Coronary artery (tissue), 2 donors: Measurements from ENCODE around the gene CTTNBP2.

Source experiments
- DNase-seq: peaks from one replicate; pipeline ENCODE4 v3.0.0-alpha.2; 2017; ENCODE audit warnings: low spot score
- H3K27ac ChIP-seq, 2 donors: fragments of 200-600 bp; sonication (generic); one replicate each; pipeline ENCODE4 v1.5.1; 2016 to 2019
- H3K4me3 ChIP-seq: fragments of 200-600 bp; sonication (generic); 2 replicates; pipeline ENCODE4 v1.5.1; 2016; ENCODE audit warnings: mild to moderate bottlenecking, moderate library complexity
- TF ChIP-seq, protein P1 (sequence below): fragments of 200-600 bp; sonication (generic); IDR thresholded peaks from one replicate; pipeline ENCODE4 v1.5.1; 2019; ENCODE audit warnings: antibody characterized with exemption

CTTNBP2 gene

DNA sequence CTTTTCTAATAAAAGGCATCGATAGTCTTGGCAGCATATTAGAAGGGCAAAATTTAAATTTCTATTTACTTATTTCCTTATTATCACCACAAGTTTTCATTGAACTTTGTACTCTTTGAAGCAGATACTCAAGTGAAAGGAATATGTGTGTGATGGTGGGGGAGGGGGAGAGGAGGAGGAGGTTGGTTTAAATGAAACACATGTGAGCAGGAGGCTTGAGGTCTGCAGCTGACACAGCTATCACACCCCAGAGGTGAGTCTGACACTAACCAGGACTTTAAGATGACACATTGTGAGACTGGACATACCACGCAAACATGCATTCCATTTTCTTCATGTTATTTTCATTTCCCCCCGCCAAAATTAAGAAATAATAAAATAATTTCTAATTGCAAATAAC is 63.3 kb downstream of the CTTNBP2 start:
- Histone ChIP-seq H3K27ac (no peak overlapping the region), H3K4me3 (no peak overlapping the region)
- TF ChIP-seq, protein P1, sequence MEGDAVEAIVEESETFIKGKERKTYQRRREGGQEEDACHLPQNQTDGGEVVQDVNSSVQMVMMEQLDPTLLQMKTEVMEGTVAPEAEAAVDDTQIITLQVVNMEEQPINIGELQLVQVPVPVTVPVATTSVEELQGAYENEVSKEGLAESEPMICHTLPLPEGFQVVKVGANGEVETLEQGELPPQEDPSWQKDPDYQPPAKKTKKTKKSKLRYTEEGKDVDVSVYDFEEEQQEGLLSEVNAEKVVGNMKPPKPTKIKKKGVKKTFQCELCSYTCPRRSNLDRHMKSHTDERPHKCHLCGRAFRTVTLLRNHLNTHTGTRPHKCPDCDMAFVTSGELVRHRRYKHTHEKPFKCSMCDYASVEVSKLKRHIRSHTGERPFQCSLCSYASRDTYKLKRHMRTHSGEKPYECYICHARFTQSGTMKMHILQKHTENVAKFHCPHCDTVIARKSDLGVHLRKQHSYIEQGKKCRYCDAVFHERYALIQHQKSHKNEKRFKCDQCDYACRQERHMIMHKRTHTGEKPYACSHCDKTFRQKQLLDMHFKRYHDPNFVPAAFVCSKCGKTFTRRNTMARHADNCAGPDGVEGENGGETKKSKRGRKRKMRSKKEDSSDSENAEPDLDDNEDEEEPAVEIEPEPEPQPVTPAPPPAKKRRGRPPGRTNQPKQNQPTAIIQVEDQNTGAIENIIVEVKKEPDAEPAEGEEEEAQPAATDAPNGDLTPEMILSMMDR = no peak
- no peak for DNase-seq

DNA sequence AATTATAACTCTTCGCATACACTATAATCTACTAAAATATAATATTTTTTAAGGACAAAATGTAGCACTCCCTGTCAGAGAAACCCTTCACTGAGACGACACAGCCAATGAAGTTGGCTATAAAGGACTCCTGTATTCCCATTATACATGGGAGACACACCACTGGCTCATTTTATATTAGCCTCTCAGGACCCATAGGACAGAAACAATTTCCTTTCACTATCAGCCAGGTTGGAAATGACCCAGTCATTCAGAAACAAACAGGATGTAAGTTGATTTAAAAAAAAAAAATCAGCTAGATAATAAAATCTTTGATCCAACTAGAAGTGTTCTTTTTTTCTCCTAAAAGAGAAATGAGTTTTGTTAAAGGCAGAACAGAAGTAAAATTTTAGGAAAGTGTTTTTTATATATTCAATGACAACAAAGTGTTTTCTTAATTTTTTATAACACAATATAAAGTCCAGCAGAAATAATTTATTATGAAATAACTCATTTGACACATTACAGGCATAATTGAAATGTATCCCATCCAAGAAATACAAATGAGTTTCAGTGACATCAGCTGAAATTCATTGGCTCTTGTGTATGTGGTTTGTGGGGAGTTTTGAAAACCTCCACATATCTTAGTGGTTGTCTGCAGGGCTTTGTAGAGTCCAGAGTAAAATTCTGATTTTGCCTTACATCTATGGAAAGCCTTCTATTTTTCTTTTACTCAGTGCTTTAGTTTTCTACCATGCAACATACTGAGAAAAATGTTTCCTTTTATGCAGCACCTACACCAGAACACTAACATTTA is 64.1 kb downstream of the CTTNBP2 start:
- Histone ChIP-seq H3K27ac (no peak overlapping the region), H3K4me3 (no peak overlapping the region)
- DNase-seq = no peak
- TF ChIP-seq, protein P1 = no peak

DNA sequence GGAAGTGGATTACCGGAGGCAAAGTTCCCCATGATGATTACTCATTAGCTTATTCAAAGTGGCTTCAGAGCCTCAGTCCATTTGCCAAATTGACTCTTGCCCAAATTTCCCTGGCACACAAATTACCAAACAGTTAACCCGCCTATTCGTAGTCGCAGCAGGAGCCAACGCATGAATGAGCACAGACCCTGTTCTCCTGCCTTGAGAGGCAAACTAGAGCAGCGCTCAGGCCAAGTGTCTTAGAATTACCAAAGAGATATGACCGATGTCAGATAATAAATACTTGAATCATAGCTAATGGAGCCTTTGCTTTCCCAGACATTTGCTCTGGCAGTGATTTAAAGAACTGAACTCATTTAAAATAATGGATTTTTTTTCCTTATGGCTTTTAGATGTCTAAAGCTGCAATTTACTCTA is 64.9 kb downstream of the CTTNBP2 start:
- DNase-seq = no peak
- no peak overlapping the region for H3K4me3 ChIP-seq
- TF ChIP-seq, protein P1 = no peak
- peak overlapping the region in 1 of 2 donors; percentile 1 for H3K27ac ChIP-seq

DNA sequence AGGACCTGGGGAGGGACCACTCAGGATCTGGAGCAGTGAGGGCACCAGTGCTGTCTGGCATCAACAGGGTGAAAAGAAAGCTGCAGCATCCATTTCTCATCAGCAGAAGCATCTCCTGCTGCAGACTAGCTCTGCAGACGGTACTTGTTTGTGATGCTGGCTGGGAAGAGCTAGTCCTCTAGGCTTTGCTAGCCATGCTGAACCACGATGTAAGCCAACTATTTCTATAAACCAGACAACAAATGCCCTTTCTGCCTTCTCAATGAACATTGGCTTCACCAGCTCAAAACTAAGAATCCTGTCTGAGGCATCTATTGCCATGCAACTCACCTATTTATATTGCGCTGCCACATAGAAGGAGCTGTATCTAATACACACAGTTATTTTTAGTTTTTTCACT is 65.6 kb downstream of the CTTNBP2 start:
- DNase-seq = no peak
- TF ChIP-seq, protein P1 = no peak
- no peak overlapping the region for H3K4me3 ChIP-seq
- no peak overlapping the region for H3K27ac ChIP-seq

- Histone ChIP-seq H3K27ac (no peak overlapping the region), H3K4me3 (no peak overlapping the region)
- no peak for DNase-seq
- TF ChIP-seq, protein P1 = no peak
Measured at GRCh38 chr7:117806011-117806410, 67.2 kb downstream of the CTTNBP2 start.

DNA sequence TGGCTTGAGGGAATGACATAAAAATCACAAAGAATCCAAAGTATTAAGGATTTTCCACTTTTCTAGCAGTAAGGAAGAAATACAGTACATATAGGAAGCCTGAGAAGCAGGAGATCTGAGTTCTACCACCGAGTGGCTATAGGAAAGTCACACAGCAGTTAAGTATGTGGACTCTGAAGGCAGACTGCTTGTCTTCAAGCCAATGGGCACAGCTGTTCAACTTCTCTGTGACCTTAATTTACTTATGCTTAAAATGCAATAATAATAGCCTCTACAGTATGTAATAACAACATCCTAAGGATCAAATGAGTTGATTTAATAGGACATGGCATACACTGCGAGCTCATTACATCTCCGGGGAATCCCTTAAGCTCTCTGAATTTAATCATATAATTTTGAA is 68.0 kb downstream of the CTTNBP2 start:
- Histone ChIP-seq H3K27ac (no peak overlapping the region), H3K4me3 (no peak overlapping the region)
- TF ChIP-seq, protein P1 = no peak
- no peak for DNase-seq

- TF ChIP-seq, protein P1 = no peak
- H3K27ac ChIP-seq = no peak overlapping the region
- DNase-seq = no peak
- no peak overlapping the region for H3K4me3 ChIP-seq
Measured at GRCh38 chr7:117803476-117803875, 69.8 kb downstream of the CTTNBP2 start.
